Stimulated activated CD4-positive, alpha-beta T cell treated with anti-CD3 and anti-CD28 coated beads, Interleukin-15, amount 100 ng/mL, for 1 hour (primary cell): Measurements from ENCODE around the gene KANK3.

ENCODE experiments used
- DNase-seq, 2 donors: peaks; one replicate each; pipeline ENCODE4 v3.0.0-alpha.2; 2020; ENCODE audit warnings: low read depth in 1 of 2, low spot score in 1 of 2

The KANK3 gene

GRCh38 chr19:8340341-8341096 lies 2.5 kb downstream of the KANK3 start:
- DNase-seq = no peak

GRCh38 chr19:8338835-8339234 lies 4.2 kb downstream of the KANK3 start:
- DNase-seq = no peak

GRCh38 chr19:8337728-8338127 lies 5.3 kb downstream of the KANK3 start:
- no peak for DNase-seq

- DNase-seq = no peak
Observed at GRCh38 chr19:8336660-8337059, 6.4 kb downstream of the KANK3 start.

- DNase-seq = no peak
Observed at GRCh38 chr19:8336072-8336569, 6.9 kb downstream of the KANK3 start.

GRCh38 chr19:8335343-8336071 lies 7.6 kb downstream of the KANK3 start:
- no peak for DNase-seq

- DNase-seq = no peak
Observed at GRCh38 chr19:8334458-8335342, 8.4 kb downstream of the KANK3 start.

GRCh38 chr19:8333767-8334457 lies 9.2 kb downstream of the KANK3 start:
- no peak for DNase-seq

GRCh38 chr19:8332976-8333766 lies 9.9 kb downstream of the KANK3 start:
- no peak for DNase-seq

- no peak for DNase-seq
Observed at GRCh38 chr19:8331263-8331845, 11.7 kb downstream of the KANK3 start.

- no peak for DNase-seq
Observed at GRCh38 chr19:8329996-8330395, 13.1 kb downstream of the KANK3 start.

- DNase-seq = no peak
Observed at GRCh38 chr19:8325454-8325853, 17.6 kb downstream of the KANK3 start.

GRCh38 chr19:8324186-8325050 lies 18.6 kb downstream of the KANK3 start:
- no peak for DNase-seq

GRCh38 chr19:8323781-8324185 lies 19.3 kb downstream of the KANK3 start:
- no peak for DNase-seq

GRCh38 chr19:8322638-8322997 lies 20.4 kb downstream of the KANK3 start:
- no peak for DNase-seq

- no peak for DNase-seq
Observed at GRCh38 chr19:8321986-8322637, 20.9 kb downstream of the KANK3 start.

GRCh38 chr19:8321067-8321985 lies 21.7 kb downstream of the KANK3 start, which contains the start of the genes NDUFA7 and RPS28:
TSS of gene NDUFA7 (minus strand) at chr19:8321375. CDS start at chr19:8321358, 17 bp downstream.
TSS of gene RPS28 (plus strand) at chr19:8321496. CDS start at chr19:8321531, 35 bp downstream.
- peak; percentile 95 for DNase-seq
